NB4 (cell line): Measurements from ENCODE around the gene PPP3R1.

ENCODE experiments used
- CTCF ChIP-seq: IDR thresholded peaks from one replicate; pipeline ENCODE4 v1.5.1; 2012; ENCODE audit warnings: low read depth, low read length
- POLR2A ChIP-seq: IDR thresholded peaks from 2 replicates; pipeline ENCODE4 v1.6.1; 2011; ENCODE audit warnings: mild to moderate bottlenecking; ENCODE audit not compliant: insufficient read length; ENCODE audit errors: extremely low read depth
- TF ChIP-seq, protein P1 (sequence below): IDR thresholded peaks from 2 replicates; pipeline ENCODE4 v1.6.1; 2011; ENCODE audit warnings: low read depth, low read length

- no peak for TF ChIP-seq POLR2A
- no peak for TF ChIP-seq CTCF
- TF ChIP-seq, protein P1, sequence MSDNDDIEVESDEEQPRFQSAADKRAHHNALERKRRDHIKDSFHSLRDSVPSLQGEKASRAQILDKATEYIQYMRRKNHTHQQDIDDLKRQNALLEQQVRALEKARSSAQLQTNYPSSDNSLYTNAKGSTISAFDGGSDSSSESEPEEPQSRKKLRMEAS: no peak
Observed at GRCh38 chr2:68188831-68189230, 63.5 kb downstream of the PPP3R1 start.
